DMS114 treated with DMSO at 0.1 percent for 48 hours (cell line): ENCODE data around the gene KCNJ12.
"Not testable (repeated sequence)": the region's sequence is repeated elsewhere in the genome, so short reads cannot be mapped to it uniquely, and the experiment has no call there.

Experiments
- DNase-seq: peaks from one replicate; lab custom pipeline; 2025; ENCODE audit not compliant: unreplicated experiment; lab: John Stamatoyannopoulos, UW

KCNJ12 gene

GRCh38 chr17:21419299-21420239 lies 43.4 kb downstream of the KCNJ12 start:
- DNase-seq, result no peak

DNA sequence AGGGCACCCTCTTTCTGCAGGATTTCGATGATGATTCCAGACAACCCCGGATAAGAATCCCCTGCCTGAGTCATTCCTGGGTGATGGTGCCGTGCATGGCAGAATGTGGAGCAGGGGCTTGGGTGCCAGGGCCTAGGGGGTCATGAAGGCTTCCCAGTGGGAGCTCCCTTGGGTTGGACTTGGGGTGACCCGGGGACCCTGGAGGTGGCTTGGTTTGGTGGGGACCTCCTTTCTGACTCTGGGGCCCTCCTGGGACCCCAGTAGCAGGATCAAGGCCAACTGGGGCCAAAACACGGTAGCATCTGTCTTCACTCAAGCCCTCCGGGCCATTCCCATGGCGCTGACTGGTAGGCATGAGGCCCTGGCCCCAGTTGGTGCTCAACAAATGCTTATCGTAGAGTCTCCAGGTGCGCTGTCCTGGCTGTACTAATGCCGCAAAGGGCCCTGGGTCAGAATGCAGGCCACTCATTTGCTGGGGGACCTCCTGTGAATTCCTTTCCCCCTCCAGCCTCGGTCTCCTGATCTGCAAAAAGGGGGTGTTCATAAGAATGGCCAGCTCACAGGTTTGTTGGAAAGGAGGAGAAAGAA lies 44.4 kb downstream of the KCNJ12 start:
- not testable (repeated sequence) for DNase-seq

DNA sequence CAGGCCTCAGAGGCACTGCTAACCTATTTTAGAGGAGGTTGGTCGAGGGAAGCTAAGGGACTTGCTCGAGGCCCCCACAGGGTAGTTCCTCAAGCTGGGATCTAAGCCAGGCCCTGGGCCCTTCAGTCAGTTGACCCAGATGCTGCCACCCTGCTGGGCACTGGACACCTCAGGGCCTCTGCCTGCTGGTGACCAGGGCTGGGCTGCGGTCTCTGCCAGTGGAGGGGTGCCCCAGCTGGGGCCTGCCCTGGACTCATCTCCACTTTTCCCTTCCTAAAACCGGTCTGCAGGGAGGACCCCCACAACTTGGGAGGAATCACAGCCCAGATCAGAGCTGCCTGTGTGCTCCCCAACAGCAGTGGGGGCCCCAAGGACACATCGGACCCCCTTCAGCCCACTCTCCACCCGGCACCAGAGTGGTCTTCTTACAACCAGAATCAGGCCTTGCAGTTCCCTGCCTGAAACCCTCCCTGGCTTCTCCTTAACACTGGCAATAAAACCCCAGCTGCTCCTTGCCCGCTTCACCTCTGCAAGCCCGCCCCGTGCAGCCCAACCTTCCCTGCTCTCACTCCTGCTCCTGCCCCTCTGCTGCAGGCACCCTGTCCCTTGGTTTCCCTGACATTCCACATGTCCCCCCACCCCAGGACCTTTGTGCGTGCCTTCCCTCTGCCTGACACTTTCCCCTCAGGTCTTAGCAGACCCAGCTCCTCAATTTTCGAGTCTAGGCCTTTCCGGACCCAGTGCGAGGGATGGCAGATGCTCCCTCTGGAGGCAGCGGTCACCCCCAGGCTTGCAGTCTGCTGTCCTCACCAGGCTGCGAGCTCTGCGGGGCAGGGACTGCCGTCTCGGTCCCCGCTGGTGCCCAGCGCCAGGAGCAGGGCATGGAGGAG lies 45.5 kb downstream of the KCNJ12 start:
- not testable (repeated sequence) for DNase-seq

GRCh38 chr17:21422311-21423189 lies 46.4 kb downstream of the KCNJ12 start:
- not testable (repeated sequence) for DNase-seq

- not testable (repeated sequence) for DNase-seq
Measured at GRCh38 chr17:21423190-21423493, 47.0 kb downstream of the KCNJ12 start.

- DNase-seq, result not testable (repeated sequence)
Measured at GRCh38 chr17:21424697-21425096, 48.5 kb downstream of the KCNJ12 start.

- no peak for DNase-seq
Measured at GRCh38 chr17:21425321-21425720, 49.2 kb downstream of the KCNJ12 start.

DNA sequence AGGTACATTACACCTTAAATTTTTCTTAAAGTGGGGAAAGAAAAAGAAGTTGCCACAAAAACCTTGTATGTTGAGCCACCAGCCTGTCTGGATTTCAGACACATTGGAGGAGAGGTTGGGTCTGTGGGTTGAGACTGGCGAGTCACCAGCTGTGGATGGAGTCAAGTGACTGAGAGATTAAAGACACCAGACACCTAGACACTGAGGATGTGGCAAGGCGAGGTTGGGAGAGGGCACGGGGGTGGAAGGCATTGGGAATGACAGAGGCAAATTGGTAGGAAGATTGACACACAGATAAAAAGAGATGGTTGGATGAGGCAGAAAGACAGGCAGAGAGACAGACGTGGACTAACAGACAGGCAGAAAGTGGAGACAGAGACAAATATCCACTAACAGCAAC lies 49.6 kb downstream of the KCNJ12 start:
- DNase-seq, result no peak

- not testable (repeated sequence) for DNase-seq
Measured at GRCh38 chr17:21426246-21426645, 50.1 kb downstream of the KCNJ12 start.

DNA sequence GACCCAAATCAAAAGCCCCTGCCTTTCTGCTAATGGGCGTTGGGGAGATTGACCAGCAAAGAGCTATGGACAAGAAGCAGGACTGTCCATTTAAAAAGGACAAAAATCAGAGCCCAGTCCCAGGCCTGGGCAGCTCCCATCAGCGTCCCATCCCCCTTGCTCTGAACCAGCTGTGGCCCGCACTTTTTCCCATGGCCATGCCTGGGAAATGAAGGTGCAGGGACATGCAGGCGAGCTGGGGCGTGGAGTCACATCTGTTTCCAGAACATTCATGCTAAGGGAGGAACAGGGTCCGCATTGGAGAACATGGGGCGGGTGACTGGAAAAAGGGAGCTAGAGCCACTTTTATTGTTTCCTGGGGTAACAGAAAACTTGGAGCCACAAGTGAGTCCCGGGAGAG lies 50.7 kb downstream of the KCNJ12 start:
- DNase-seq, result not testable (repeated sequence)

- DNase-seq, result not testable (repeated sequence)
Measured at GRCh38 chr17:21427727-21428126, 51.6 kb downstream of the KCNJ12 start.

DNA sequence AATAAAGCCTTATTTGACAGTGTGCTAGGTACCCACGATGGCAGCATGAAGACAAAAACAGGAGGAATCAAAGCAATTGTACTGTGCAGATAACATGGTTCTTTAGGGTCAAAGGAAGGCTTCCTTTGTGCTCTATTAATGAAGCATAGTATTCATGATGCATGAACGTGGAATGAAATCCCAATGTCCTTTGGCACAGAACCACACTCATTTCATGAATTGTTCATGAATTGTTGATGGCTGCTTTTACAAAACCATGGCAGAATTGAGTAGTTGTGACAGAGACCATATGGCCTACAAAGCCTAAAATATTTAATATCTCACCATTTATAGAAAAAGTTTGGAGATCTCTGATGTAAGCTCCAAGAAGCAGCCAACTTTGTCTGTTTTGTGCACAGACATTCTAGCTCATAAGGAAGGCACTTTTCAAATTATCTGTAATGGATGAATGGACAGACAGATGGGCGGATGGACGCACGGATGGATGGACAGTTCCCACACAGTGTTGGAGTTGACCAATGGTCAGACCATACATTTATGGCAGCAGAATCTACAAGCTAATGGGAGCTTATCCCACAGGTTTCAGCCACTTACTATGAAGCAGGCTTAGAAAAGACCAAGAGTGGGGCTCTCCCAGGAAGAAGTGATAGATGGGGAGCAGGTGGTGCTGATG lies 52.7 kb downstream of the KCNJ12 start:
- not testable (repeated sequence) for DNase-seq

DNA sequence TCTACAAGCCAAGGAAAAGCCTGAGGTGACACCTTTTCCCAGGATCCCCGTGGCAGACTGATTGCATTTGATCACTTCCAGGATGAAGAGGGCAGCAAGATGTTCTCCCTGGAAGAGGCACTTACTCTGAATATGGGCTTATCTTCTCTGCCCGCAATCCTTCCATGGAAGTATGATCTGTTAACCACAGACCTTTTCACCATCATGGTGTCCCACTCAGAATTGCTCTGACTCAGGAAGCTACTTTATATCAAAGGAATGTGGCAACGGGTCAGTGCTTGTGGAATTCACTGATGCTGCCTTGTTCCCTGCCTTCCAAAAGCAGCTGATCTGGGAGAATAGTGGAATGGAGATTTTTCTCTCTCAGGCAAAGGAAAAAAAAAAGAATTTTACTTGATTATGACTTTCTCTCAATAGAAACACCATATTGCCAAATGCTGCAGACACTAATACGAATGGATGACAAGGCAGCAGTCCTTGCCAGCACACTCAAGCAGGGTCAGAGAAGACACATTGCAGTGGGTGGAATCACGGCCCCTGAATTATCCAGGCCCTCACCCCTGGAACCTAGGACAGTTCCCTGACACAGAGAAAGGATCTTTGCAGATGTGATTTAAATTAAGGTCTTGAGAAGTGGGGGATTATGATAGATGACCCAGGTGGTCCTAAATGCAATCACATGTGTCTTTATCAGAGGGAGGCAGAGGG lies 53.9 kb downstream of the KCNJ12 start:
- DNase-seq, result not testable (repeated sequence)

- not testable (repeated sequence) for DNase-seq
Measured at GRCh38 chr17:21433971-21434370, 57.8 kb downstream of the KCNJ12 start.

DNA sequence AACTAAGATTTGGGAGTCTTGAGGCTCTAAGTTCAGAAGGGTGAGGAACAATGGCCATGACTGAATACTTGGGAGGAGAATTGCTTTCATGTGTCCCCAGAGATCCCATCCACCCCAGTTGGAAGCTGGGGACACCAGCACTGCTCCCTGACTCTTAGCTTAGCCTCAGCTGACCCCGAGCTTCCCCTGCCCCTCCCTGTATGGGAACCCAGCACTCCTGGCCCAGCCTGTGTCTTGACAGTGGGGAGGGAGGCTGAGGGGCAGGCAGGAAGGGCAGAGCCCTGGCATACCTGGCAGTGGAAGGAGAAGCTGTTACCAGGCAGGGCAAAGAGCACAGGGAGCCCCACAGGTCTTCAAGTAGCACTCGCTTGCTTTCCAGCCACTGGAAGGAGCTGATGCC lies 58.8 kb downstream of the KCNJ12 start:
- not testable (repeated sequence) for DNase-seq

DNA sequence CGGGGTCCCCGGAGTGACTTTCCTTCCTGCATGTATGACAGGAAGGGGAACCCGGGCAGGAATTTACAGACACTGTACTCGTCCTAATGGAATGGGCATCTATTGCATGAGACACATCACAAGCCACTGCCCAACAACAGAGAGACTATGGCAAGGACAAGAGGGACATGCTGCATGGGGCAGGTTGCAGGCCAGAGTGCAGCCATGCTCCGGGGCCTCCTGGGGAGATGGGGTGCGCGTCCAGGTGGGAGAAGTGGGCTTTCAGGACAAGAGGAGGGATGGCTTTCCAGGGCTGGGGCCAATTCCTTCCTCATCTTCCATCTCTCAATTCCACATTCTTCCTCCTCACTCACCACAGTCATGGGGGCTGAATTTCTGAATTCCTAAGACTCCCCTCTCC lies 60.3 kb downstream of the KCNJ12 start:
- DNase-seq, result not testable (repeated sequence)

GRCh38 chr17:21436883-21437836 lies 61.0 kb downstream of the KCNJ12 start:
- DNase-seq, result not testable (repeated sequence)
